SK-N-SH treated with all-trans-retinoic acid at 6 μM for 48 hours (cell line): Measurements from ENCODE around the gene MPPED2.

ENCODE experiments used
- ATAC-seq: fragments of 200-7000 bp; cut with Tn5 transposase; 3 replicates; pipeline ENCODE4 v1.9.1; 2020; ENCODE audit warnings: mild to moderate bottlenecking, moderate library complexity
- ARNTL ChIP-seq: fragments of 450-650 bp; formaldehyde crosslinking; IDR thresholded peaks from 2 replicates; pipeline ENCODE4 v1.5.0; 2020; ENCODE audit warnings: low read depth, mild to moderate bottlenecking, moderate library complexity, borderline replicate concordance
- BACH2 ChIP-seq: fragments of 250-450 bp; sonication (Bioruptor Pico); IDR thresholded peaks from 2 replicates; pipeline ENCODE4 v1.9.0; 2021; ENCODE audit warnings: mild to moderate bottlenecking, borderline replicate concordance
- CSDC2 ChIP-seq: fragments of 250-450 bp; sonication (Bioruptor Pico); IDR thresholded peaks from 2 replicates; pipeline ENCODE4 v1.5.0; 2020; ENCODE audit warnings: mild to moderate bottlenecking, moderate library complexity
- ESRRG ChIP-seq: fragments of 250-450 bp; sonication (Bioruptor Pico); IDR thresholded peaks from 2 replicates; pipeline ENCODE4 v1.6.1; 2021; ENCODE audit warnings: mild to moderate bottlenecking
- GLIS3 ChIP-seq: fragments of 250-450 bp; sonication (Bioruptor Pico); IDR thresholded peaks from 2 replicates; pipeline ENCODE4 v1.5.0; 2020; ENCODE audit warnings: mild to moderate bottlenecking, moderate library complexity
- ISL1 ChIP-seq: fragments of 250-450 bp; sonication (Bioruptor Pico); IDR thresholded peaks from 2 replicates; pipeline ENCODE4 v2.1.2; 2022; ENCODE audit warnings: mild to moderate bottlenecking, moderate library complexity
- OSR1 ChIP-seq: fragments of 250-450 bp; sonication (Bioruptor Pico); IDR thresholded peaks from 2 replicates; pipeline ENCODE4 v1.8.0; 2022; ENCODE audit warnings: moderate library complexity, mild to moderate bottlenecking, inconsistent platforms
- PPARA ChIP-seq: fragments of 250-450 bp; sonication (Bioruptor Pico); IDR thresholded peaks from 2 replicates; pipeline ENCODE4 v1.5.0; 2020; ENCODE audit warnings: mild to moderate bottlenecking, borderline replicate concordance
- RARB ChIP-seq: fragments of 250-450 bp; sonication (Bioruptor Pico); IDR thresholded peaks from 2 replicates; pipeline ENCODE4 v1.8.0; 2021; ENCODE audit warnings: mild to moderate bottlenecking, moderate library complexity
- SNAI2 ChIP-seq: fragments of 250-450 bp; sonication (Bioruptor Pico); IDR thresholded peaks from 2 replicates; pipeline ENCODE4 v1.5.0; 2020; ENCODE audit warnings: mild to moderate bottlenecking, moderate library complexity
- TOX ChIP-seq: fragments of 250-450 bp; sonication (Bioruptor Pico); IDR thresholded peaks from 2 replicates; pipeline ENCODE4 v1.8.0; 2021; ENCODE audit warnings: mild to moderate bottlenecking, moderate library complexity, borderline replicate concordance
- ZFP30 ChIP-seq: fragments of 450-650 bp; formaldehyde crosslinking; IDR thresholded peaks from 2 replicates; pipeline ENCODE4 v1.5.0; 2022; ENCODE audit warnings: mild to moderate bottlenecking, moderate library complexity
- ZNF70 ChIP-seq: fragments of 450-650 bp; formaldehyde crosslinking; IDR thresholded peaks from 2 replicates; pipeline ENCODE4 v1.5.0; 2020; ENCODE audit warnings: mild to moderate bottlenecking, moderate library complexity
- ZNF8 ChIP-seq: fragments of 450-650 bp; formaldehyde crosslinking; IDR thresholded peaks from 2 replicates; pipeline ENCODE4 v1.5.0; 2020; ENCODE audit warnings: mild to moderate bottlenecking, moderate library complexity
- TF ChIP-seq, protein P1 (sequence below): fragments of 250-450 bp; sonication (Bioruptor Pico); IDR thresholded peaks from 2 replicates; pipeline ENCODE4 v1.5.1; 2020; ENCODE audit warnings: low read depth, mild to moderate bottlenecking, moderate library complexity
- TF ChIP-seq, protein P2 (sequence below): fragments of 250-450 bp; sonication (Bioruptor Pico); IDR thresholded peaks from 2 replicates; pipeline ENCODE4 v1.8.0; 2021; ENCODE audit warnings: low read depth, mild to moderate bottlenecking, moderate library complexity, borderline replicate concordance
- TF ChIP-seq, protein P3 (sequence below): fragments of 250-450 bp; sonication (Bioruptor Pico); IDR thresholded peaks from 2 replicates; pipeline ENCODE4 v1.5.0; 2020; ENCODE audit warnings: mild to moderate bottlenecking, moderate library complexity

MPPED2 gene

DNA sequence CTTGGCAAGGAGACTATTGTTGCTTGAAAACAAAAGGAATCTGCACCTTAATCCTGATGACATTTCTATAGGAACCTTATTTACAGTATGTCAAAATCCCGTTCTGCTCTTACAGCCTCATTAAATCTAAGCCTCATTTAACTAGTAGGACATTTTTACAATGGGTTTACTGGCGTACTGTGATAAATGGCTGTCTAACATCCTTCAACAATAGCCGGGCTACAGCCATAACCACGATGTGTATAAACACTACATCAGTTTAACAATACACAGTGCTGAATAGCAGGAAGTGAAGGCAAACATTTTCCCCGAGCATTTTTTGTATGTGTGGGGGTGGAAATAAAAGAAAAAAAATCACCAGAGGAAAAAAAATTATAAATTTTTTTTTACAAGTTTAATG lies 132.0 kb downstream of the MPPED2 start:
- TF ChIP-seq GLIS3 (CRISPR knock-in tag) (no peak), OSR1 (CRISPR knock-in tag) (no peak), ESRRG (CRISPR knock-in tag) (no peak), RARB (CRISPR knock-in tag) (no peak), ZNF70 (no peak), BACH2 (no peak), ISL1 (CRISPR knock-in tag) (no peak)
- TF ChIP-seq, protein P1, sequence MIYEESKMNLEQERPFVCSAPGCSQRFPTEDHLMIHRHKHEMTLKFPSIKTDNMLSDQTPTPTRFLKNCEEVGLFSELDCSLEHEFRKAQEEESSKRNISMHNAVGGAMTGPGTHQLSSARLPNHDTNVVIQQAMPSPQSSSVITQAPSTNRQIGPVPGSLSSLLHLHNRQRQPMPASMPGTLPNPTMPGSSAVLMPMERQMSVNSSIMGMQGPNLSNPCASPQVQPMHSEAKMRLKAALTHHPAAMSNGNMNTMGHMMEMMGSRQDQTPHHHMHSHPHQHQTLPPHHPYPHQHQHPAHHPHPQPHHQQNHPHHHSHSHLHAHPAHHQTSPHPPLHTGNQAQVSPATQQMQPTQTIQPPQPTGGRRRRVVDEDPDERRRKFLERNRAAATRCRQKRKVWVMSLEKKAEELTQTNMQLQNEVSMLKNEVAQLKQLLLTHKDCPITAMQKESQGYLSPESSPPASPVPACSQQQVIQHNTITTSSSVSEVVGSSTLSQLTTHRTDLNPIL (CRISPR knock-in tag) = no peak
- TF ChIP-seq, protein P2, sequence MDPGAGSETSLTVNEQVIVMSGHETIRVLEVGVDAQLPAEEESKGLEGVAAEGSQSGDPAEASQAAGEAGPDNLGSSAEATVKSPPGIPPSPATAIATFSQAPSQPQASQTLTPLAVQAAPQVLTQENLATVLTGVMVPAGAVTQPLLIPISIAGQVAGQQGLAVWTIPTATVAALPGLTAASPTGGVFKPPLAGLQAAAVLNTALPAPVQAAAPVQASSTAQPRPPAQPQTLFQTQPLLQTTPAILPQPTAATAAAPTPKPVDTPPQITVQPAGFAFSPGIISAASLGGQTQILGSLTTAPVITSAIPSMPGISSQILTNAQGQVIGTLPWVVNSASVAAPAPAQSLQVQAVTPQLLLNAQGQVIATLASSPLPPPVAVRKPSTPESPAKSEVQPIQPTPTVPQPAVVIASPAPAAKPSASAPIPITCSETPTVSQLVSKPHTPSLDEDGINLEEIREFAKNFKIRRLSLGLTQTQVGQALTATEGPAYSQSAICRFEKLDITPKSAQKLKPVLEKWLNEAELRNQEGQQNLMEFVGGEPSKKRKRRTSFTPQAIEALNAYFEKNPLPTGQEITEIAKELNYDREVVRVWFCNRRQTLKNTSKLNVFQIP (CRISPR knock-in tag) = no peak
- ATAC-seq = no peak

DNA sequence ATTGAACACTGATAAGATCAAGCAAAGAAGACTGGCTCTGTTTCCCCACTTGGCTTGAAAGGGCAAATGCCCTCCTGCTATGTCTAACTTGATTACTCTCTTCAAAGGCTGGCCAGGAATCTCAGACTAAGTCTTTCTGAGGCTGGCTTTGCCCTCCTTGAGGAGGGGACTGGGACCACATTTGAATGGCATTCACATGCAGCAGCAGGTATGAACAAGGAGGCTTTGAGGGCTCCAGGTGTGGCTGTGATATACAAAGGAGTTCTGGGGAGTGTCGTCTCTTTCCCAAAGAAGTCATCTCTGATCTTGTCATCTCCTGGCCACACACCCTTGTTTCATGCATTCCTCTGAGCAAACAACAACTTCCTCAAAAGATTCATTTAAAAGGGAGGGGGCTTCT lies 132.4 kb downstream of the MPPED2 start:
- no peak for ATAC-seq
- TF ChIP-seq, protein P2 (CRISPR knock-in tag) = no peak
- TF ChIP-seq, protein P3, sequence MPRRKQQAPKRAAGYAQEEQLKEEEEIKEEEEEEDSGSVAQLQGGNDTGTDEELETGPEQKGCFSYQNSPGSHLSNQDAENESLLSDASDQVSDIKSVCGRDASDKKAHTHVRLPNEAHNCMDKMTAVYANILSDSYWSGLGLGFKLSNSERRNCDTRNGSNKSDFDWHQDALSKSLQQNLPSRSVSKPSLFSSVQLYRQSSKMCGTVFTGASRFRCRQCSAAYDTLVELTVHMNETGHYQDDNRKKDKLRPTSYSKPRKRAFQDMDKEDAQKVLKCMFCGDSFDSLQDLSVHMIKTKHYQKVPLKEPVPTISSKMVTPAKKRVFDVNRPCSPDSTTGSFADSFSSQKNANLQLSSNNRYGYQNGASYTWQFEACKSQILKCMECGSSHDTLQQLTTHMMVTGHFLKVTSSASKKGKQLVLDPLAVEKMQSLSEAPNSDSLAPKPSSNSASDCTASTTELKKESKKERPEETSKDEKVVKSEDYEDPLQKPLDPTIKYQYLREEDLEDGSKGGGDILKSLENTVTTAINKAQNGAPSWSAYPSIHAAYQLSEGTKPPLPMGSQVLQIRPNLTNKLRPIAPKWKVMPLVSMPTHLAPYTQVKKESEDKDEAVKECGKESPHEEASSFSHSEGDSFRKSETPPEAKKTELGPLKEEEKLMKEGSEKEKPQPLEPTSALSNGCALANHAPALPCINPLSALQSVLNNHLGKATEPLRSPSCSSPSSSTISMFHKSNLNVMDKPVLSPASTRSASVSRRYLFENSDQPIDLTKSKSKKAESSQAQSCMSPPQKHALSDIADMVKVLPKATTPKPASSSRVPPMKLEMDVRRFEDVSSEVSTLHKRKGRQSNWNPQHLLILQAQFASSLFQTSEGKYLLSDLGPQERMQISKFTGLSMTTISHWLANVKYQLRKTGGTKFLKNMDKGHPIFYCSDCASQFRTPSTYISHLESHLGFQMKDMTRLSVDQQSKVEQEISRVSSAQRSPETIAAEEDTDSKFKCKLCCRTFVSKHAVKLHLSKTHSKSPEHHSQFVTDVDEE (CRISPR knock-in tag) = no peak
- no peak for TF ChIP-seq ZNF8 (CRISPR knock-in tag)

DNA sequence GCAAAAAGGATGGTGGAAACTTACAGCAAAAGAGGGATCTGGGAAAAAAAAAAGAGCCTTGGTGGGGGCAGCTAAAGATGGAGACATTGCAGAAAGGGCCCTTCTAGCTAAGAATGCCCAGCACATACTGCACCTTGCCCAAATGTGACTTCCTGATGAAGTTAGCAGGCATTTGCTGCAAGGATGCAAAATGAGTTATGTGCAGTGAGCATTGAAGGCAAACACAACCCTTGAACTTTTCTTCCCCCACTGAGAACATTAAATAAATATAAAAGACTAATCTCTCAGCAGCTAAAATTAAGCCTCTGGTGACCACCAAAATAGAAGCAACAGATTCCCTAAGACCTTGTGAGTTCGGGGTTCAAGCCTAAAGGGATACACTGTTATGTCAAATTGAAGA lies 133.3 kb downstream of the MPPED2 start:
- TF ChIP-seq OSR1 (CRISPR knock-in tag) = no peak
- no peak for TF ChIP-seq PPARA
- TF ChIP-seq SNAI2 (CRISPR knock-in tag) = no peak
- TF ChIP-seq, protein P2 (CRISPR knock-in tag) = no peak
- TF ChIP-seq ARNTL (CRISPR knock-in tag) = no peak
- TF ChIP-seq, protein P3 (CRISPR knock-in tag) = no peak
- TF ChIP-seq ZFP30 (CRISPR knock-in tag) = no peak
- no peak for TF ChIP-seq ZNF70
- no peak for ATAC-seq

DNA sequence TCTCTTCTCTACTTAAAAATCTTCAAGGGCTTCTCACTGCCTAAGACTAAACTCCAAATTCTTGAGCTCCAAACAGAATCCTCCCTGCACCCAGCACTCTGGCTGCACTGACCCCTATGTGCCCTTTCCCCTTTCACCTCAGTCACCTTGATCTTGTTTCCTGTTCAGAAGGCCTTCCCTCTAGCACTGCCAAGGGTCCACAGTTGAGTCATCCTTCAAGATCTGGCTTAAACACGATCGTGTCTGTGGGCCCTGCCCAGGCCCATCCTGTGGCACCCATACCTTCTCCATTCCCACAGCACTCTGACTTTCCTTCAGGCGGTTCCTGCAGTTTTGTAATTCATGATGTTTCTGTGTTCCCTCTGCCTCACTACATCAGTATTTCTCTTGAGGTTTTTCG lies 134.0 kb downstream of the MPPED2 start:
- no peak for ATAC-seq
- TF ChIP-seq, protein P3 (CRISPR knock-in tag) = no peak
- TF ChIP-seq, protein P2 (CRISPR knock-in tag) = no peak
- TF ChIP-seq PPARA = no peak
- no peak for TF ChIP-seq ZNF70
- TF ChIP-seq OSR1 (CRISPR knock-in tag) = no peak
- TF ChIP-seq ZFP30 (CRISPR knock-in tag) = no peak
- TF ChIP-seq TOX (CRISPR knock-in tag) = no peak
- TF ChIP-seq ISL1 (CRISPR knock-in tag) = no peak
- TF ChIP-seq CSDC2 (CRISPR knock-in tag) = no peak
- no peak for TF ChIP-seq BACH2
- no peak for TF ChIP-seq SNAI2 (CRISPR knock-in tag)
